Testis (tissue), 2 donors: ENCODE data around the gene TPR.

Experiments used
- POLR2A ChIP-seq: fragments of 450-650 bp; IDR thresholded peaks from one replicate; pipeline ENCODE4 v1.6.1; 2017; ENCODE audit warnings: antibody characterized with exemption, mild to moderate bottlenecking, moderate library complexity
- TF ChIP-seq, protein P1 (sequence below), 3 experiments: fragments of 450-650 bp in 2 of 3; fragments of 200-600 bp in 1 of 3; sonication (generic) in 1 of 3; IDR thresholded peaks; one replicate each; pipeline ENCODE4 v1.5.1; 2016 to 2019; ENCODE audit warnings: antibody characterized with exemption in 3 of 3, mild to moderate bottlenecking in 2 of 3, moderate library complexity in 1 of 3

DNA sequence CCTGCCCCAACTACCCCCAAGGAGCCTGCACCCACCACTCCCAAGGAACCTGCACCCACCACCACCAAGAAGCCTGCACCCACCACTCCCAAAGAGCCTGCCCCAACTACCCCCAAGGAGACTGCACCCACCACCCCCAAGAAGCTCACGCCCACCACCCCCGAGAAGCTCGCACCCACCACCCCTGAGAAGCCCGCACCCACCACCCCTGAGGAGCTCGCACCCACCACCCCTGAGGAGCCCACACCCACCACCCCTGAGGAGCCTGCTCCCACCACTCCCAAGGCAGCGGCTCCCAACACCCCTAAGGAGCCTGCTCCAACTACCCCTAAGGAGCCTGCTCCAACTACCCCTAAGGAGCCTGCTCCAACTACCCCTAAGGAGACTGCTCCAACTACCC, 67.6 kb downstream of the TPR start:
- TF ChIP-seq, protein P1, sequence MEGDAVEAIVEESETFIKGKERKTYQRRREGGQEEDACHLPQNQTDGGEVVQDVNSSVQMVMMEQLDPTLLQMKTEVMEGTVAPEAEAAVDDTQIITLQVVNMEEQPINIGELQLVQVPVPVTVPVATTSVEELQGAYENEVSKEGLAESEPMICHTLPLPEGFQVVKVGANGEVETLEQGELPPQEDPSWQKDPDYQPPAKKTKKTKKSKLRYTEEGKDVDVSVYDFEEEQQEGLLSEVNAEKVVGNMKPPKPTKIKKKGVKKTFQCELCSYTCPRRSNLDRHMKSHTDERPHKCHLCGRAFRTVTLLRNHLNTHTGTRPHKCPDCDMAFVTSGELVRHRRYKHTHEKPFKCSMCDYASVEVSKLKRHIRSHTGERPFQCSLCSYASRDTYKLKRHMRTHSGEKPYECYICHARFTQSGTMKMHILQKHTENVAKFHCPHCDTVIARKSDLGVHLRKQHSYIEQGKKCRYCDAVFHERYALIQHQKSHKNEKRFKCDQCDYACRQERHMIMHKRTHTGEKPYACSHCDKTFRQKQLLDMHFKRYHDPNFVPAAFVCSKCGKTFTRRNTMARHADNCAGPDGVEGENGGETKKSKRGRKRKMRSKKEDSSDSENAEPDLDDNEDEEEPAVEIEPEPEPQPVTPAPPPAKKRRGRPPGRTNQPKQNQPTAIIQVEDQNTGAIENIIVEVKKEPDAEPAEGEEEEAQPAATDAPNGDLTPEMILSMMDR (IDR thresholded peaks at IDR 0.05) = no peak
- no peak for TF ChIP-seq POLR2A
